Measurements from ENCODE around the gene NSFL1C. TPM values are rescaled to one million over a fixed set of nuclear protein-coding genes. Genes with fewer than 3 reads are reported as not detected.

Gene NSFL1C
- total and polyA plus RNA-seq, 9 of the 15 experiments (the other 6 are each of a cell fraction or from before 2014, with no cell fraction given) = 20.8 to 119 (median 47.0) TPM

DNA sequence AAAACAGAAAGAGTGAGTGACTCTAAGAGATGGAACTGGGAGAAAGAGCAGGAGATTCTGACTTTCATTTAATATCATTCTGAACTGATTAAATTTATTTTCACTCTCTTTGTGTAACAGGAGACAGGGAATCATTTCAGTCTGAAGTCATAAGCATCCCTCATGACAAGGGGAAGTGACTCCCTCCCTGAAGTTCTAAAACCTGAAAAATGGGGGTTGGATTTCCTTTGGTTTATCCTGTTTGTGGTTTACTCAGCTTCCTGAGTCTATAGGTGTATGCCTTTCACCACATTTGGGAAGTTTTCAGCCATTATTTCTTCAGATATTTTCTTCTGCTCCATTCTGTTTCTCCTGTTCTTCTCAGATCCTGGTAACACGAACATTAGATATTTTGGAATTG lies 70.4 kb downstream of the NSFL1C start:
- Histone ChIP-seq H3K9me1 (ENCODE audit: control insufficient read depth, insufficient read depth, low read length) (no peaks in the 10 kb centered on the region), H3K4me1 (replicated peaks in 1 of 2; ENCODE audit: control insufficient read depth in 2 of 2, insufficient read depth in 2 of 2, low read length in 2 of 2) (peaks cover 5 to 7% of the 10 kb centered on the region in 2 experiments; a peak in 4 of 5 replicates), H3K36me3 (ENCODE audit: control insufficient read depth, insufficient read depth, low read length) (peaks cover 2% of the 10 kb centered on the region; the same call in 1 of the 3 replicates), H3K27ac (ENCODE audit: extremely low read depth, low read depth, low read length) (no peak overlapping the region), H3K4me2 (ENCODE audit: insufficient read depth, low read length) (no peak overlapping the region), H3K79me2 (ENCODE audit: control insufficient read depth, insufficient read depth, low read length) (peaks cover 20% of the 10 kb centered on the region), H3K9ac (ENCODE audit: insufficient read depth in 1 of 2, low read depth in 2 of 2, low read length in 2 of 2) (no peak overlapping the region), H3K9me3 (replicated peaks; ENCODE audit: control insufficient read depth, insufficient read depth, low read depth, low read length) (no peaks in the 10 kb centered on the region; the same call in 1 of the 2 replicates), H3K4me3 (no peak overlapping the region), H3K27me3 (ENCODE audit: control insufficient read depth in 2 of 2, insufficient read depth in 2 of 2, low read length in 2 of 2) (peaks cover 0 to 3% of the 10 kb centered on the region in 2 experiments; a peak in 2 of 5 replicates), H2AFZ (ENCODE audit: low read depth, low read length) (no peak overlapping the region), H4K20me1 (replicated peaks; ENCODE audit: control insufficient read depth, insufficient read depth, low read length) (peaks cover 5% of the 10 kb centered on the region)
- no peak for DNase-seq (ENCODE audit: extremely low read depth in 1 of 4, low spot score in 3 of 4)
- CTCF ChIA-PET (ENCODE audit: low intra/inter-chr PET ratio) = interaction anchor here (0.7 kb wide), 1 partner anchor 457 kb away, joined by 4 read pairs; no protein-coding TSS in a partner anchor
- no peak for ATAC-seq
- intact Hi-C loops (cut with micrococcal nuclease) (loop anchor here (5.0 to 10.0 kb wide), 2 partner anchors 41 to 181 kb away; no protein-coding TSS in a partner anchor), in situ Hi-C loops (cut with MboI) (no loop called here)
- POLR2A ChIA-PET = interaction anchor here (0.6 kb wide), 1 partner anchor 13 kb away, joined by 5 read pairs; no protein-coding TSS in a partner anchor
- WGBS (ENCODE audit: insufficient coverage, low coverage, missing lambda C conversion rate) = 0% methylated on average over 1 of the region's 1 CpG
- no TSS peak for BruUV-seq (replicated peaks)
- TF ChIP-seq BRD9 (IDR thresholded peaks at IDR 0.05; ENCODE audit: low read depth, partially characterized antibody) (no peak), CAMTA2 (CRISPR knock-in tag; conservative IDR thresholded peaks at IDR 0.05) (no peak), NFATC3 (IDR thresholded peaks at IDR 0.05) (no peak), ZNF696 (CRISPR knock-in tag; conservative IDR thresholded peaks at IDR 0.05) (no peak), ZFPM2 (CRISPR knock-in tag; IDR thresholded peaks at IDR 0.05) (no peak), RBM34 (IDR thresholded peaks at IDR 0.05; ENCODE audit: borderline replicate concordance, insufficient read depth, low read length) (no peak), STAG1 (CRISPR knock-in tag; IDR thresholded peaks at IDR 0.05; ENCODE audit: borderline replicate concordance) (no peak), E2F3 (CRISPR knock-in tag; IDR thresholded peaks at IDR 0.05) (no peak)
- TF ChIP-seq, protein P1, sequence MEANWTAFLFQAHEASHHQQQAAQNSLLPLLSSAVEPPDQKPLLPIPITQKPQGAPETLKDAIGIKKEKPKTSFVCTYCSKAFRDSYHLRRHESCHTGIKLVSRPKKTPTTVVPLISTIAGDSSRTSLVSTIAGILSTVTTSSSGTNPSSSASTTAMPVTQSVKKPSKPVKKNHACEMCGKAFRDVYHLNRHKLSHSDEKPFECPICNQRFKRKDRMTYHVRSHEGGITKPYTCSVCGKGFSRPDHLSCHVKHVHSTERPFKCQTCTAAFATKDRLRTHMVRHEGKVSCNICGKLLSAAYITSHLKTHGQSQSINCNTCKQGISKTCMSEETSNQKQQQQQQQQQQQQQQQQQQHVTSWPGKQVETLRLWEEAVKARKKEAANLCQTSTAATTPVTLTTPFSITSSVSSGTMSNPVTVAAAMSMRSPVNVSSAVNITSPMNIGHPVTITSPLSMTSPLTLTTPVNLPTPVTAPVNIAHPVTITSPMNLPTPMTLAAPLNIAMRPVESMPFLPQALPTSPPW (CRISPR knock-in tag; IDR thresholded peaks at IDR 0.05) = no peak
- no peak for FAIRE-seq
